HG02588 (cell line): ENCODE results near the gene MYO1D.

Experiments used
- ATAC-seq: cut with Tn5 transposase; IDR thresholded peaks from one replicate; pipeline ENCODE4 v1.9.1; 2021; ENCODE audit warnings: mild to moderate bottlenecking, moderate library complexity; ENCODE audit not compliant: unreplicated experiment

Gene MYO1D

GRCh38 chr17:32591405-32591804, 285.5 kb downstream of the MYO1D start:
- ATAC-seq: no peak

- ATAC-seq: no peak
Measured at GRCh38 chr17:32590974-32591373, 285.9 kb downstream of the MYO1D start.

- ATAC-seq: no peak
Measured at GRCh38 chr17:32588982-32589381, 287.9 kb downstream of the MYO1D start.

GRCh38 chr17:32588135-32588534, 288.8 kb downstream of the MYO1D start:
- ATAC-seq: no peak

GRCh38 chr17:32586666-32587065, 290.3 kb downstream of the MYO1D start:
- no peak for ATAC-seq

- ATAC-seq: no peak
Measured at GRCh38 chr17:32584792-32585191, 292.1 kb downstream of the MYO1D start.

- no peak for ATAC-seq
Measured at GRCh38 chr17:32583053-32583452, 293.9 kb downstream of the MYO1D start.

- no peak for ATAC-seq
Measured at GRCh38 chr17:32575852-32576251, 301.1 kb downstream of the MYO1D start.

- no peak for ATAC-seq
Measured at GRCh38 chr17:32570081-32570396, 306.9 kb downstream of the MYO1D start.

- ATAC-seq: no peak
Measured at GRCh38 chr17:32569171-32570080, 307.5 kb downstream of the MYO1D start.

- ATAC-seq: no peak
Measured at GRCh38 chr17:32568705-32569104, 308.2 kb downstream of the MYO1D start.

- ATAC-seq: no peak
Measured at GRCh38 chr17:32567511-32567910, 309.4 kb downstream of the MYO1D start.

GRCh38 chr17:32567086-32567485, 309.8 kb downstream of the MYO1D start:
- no peak for ATAC-seq

- no peak for ATAC-seq
Measured at GRCh38 chr17:32566303-32566702, 310.6 kb downstream of the MYO1D start.

- ATAC-seq: no peak
Measured at GRCh38 chr17:32565401-32565800, 311.5 kb downstream of the MYO1D start.

- ATAC-seq: no peak
Measured at GRCh38 chr17:32564325-32564724, 312.6 kb downstream of the MYO1D start.

GRCh38 chr17:32563583-32563982, 313.3 kb downstream of the MYO1D start:
- ATAC-seq: no peak

- ATAC-seq: peak; percentile 85
Measured at GRCh38 chr17:32558997-32559650, 317.8 kb downstream of the MYO1D start.

- no peak for ATAC-seq
Measured at GRCh38 chr17:32558326-32558955, 318.5 kb downstream of the MYO1D start.

GRCh38 chr17:32555611-32556310, 321.2 kb downstream of the MYO1D start:
- no peak for ATAC-seq

GRCh38 chr17:32553168-32553567, 323.8 kb downstream of the MYO1D start:
- no peak for ATAC-seq
